Measurements from ENCODE around the gene PIK3R1.

GRCh38 chr5:68344447-68345111 lies 129.0 kb downstream of the PIK3R1 start:
- no peak for TF ChIP-seq EZH2 (IDR thresholded peaks at IDR 0.05; ENCODE audit: low read length)
- TF ChIP-seq, protein P1, sequence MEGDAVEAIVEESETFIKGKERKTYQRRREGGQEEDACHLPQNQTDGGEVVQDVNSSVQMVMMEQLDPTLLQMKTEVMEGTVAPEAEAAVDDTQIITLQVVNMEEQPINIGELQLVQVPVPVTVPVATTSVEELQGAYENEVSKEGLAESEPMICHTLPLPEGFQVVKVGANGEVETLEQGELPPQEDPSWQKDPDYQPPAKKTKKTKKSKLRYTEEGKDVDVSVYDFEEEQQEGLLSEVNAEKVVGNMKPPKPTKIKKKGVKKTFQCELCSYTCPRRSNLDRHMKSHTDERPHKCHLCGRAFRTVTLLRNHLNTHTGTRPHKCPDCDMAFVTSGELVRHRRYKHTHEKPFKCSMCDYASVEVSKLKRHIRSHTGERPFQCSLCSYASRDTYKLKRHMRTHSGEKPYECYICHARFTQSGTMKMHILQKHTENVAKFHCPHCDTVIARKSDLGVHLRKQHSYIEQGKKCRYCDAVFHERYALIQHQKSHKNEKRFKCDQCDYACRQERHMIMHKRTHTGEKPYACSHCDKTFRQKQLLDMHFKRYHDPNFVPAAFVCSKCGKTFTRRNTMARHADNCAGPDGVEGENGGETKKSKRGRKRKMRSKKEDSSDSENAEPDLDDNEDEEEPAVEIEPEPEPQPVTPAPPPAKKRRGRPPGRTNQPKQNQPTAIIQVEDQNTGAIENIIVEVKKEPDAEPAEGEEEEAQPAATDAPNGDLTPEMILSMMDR (optimal IDR thresholded peaks at IDR 0.05 in 1 of 3, IDR thresholded peaks at IDR 0.05 in 1 of 3, conservative IDR thresholded peaks at IDR 0.05 in 1 of 3; ENCODE audit: extremely low read depth in 1 of 3, insufficient read depth in 2 of 3, low read length in 3 of 3), result no peak

All from keratinocyte (primary cell).